ENCODE results near the gene NCR3LG1.

Gene NCR3LG1

DNA sequence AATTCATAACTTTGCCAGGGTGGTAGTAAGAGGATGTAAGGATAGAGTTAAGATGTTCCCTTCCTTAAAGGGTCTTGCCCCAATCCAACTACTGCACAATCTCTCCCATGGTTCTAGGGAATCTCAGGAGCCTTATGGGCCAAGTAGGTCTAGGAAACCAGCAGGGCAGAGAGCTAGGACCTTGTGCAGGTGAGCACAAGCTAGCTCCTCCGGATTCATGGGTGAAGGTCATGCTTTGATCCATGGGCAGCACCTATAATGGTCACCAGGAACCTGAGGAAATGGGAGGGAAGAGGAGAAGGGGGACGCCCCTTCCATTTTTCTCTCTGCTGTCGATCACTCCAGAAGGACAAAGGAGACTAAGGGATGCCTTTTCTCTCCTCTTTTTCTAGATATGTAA is 20.0 kb downstream of the NCR3LG1 start:
- ATAC-seq: no peak

DNA sequence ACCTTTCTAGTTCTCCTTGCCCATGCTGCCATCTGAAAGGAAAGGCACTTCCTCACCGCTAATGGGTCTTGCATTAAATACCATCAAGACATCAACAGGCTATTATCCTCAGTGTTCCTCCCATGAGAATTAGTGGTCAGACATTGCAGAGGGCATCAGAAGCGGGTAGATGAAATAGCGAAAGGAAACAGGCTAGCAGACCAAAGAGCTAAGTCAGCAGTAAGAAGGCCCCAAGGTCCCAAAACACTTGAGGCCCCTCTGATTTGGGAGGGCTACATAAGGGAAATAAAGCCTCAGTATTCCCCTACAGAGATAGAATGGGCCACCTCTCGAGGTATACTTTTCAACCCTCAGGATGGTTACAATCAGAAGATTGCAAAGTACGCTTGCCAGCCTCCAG is 23.9 kb downstream of the NCR3LG1 start:
- no peak for ATAC-seq

DNA sequence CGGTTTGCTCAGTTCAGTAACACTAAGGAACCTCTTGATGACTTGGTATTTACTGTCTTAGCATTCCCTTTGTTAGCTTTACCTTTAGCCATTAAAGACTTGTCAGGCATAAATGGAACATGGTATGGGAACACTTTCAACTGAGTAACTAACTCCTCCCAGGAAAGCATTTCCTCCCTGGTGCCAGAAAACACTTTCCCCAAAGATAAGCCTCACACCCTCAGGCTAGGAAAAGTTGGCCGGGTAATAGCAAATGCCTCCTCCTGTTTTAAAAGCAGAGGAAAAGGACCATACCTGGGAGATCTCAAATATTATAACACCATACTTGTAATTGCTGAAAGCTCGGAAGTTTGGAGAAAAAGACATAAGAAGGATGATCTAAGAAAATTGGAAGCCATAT is 24.9 kb downstream of the NCR3LG1 start:
- ATAC-seq: no peak

DNA sequence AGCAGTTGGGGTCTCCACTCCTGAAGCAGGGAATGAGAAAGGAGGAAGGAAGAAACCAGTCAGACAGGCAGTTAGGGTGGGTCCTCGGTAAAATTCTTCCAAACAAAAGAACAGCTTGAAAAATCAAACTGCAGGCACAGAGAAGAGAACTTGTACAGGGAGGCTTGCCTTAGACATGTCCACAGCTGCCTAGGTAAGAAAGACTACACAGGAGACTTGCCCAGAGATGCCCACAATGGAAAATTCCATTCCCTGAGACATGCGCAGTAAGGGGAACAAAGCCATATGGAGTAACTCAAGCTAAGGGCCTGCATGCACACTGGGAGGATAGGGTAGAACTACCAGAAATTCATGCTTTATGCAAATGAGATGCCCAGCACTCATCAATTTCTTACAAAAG is 27.1 kb downstream of the NCR3LG1 start:
- no peak for ATAC-seq

DNA sequence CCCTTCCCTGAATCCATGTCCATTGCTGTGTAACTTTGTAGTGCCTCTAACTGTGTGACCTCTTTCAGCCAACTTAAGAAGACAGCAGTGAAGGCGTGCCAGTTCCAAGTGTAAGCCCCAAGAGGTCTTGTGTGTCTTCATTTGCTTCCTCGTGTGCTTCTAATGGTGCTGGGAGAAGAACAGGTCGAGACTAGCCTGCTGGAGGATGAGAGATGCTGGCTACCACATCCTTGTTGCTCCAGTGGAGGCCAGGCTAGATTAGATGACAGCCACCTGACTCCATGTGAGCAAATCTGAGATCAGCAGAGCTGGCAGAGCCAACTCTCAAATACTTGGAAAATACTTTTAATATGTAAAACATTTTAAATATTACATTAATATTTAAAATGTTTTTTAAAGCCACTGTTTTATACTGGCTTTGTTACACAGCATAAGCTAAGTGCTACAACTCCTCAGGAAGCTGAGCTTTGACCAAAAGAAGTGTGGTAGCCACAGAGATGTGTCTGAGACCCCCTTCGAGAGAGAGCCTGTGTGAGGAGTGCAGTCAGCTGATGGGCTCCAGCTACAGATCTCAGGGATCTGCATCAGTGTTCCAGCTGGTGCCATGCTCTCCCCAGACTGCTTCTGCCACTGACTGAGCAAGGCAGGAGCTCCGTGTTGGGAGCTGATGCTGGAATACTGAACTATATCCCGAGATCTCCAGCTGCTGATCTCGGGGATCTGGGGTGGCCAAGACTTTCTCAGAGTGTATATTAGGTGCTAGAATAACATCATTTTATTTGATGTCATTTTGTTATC is 28.0 kb downstream of the NCR3LG1 start:
- ATAC-seq: no peak

DNA sequence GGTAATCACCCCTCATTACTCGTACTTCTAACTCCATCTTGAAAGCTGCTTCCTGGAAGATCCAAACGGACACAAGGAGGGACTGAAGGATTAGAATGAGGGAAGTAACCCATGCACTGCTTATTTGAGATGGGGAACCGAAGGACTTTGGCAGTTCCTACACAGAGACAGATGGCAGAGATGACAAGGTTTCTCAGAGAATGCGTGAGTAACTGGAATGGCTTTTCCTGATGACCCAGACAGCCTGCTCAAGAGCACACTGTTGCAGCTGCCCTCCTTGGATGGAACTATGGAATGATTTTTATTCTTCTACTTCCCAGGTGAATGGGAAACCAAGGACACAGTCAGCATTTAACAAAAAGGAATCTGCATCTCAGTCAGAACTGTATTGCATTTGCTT is 29.6 kb downstream of the NCR3LG1 start:
- ATAC-seq: no peak

DNA sequence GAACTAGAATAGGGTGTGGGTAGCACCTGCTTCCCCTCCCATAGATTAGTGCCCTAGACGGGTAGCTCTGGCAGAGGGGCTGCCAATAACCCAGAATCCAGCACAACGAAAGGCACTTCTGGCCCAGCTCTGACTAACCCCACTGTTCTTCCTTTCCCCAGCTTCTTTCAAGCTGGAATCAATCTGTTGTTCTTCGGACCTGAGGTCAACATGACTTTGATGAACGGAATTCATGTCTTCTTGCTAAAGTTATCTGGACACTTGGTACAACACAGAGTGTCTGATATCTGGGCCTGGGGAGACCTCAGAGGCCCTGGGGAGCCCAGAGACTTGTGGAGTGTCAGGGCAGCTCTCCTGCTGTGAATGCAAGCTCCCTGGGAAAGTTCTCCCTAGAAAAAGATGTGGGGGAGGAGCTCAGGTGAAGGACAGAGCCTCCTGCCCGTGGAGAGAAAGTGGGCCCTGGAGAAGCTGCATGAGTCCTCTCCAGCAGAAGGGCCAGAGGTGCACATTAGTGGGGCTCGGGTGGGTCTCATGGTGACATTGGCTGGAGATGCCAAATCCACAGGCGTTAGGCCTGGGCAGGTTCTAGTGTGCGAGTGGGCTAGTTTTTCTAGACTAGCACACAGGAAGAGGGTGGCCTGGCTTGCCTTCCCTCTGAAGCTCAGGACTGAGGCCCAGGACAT is 30.6 kb downstream of the NCR3LG1 start:
- no peak for ATAC-seq

DNA sequence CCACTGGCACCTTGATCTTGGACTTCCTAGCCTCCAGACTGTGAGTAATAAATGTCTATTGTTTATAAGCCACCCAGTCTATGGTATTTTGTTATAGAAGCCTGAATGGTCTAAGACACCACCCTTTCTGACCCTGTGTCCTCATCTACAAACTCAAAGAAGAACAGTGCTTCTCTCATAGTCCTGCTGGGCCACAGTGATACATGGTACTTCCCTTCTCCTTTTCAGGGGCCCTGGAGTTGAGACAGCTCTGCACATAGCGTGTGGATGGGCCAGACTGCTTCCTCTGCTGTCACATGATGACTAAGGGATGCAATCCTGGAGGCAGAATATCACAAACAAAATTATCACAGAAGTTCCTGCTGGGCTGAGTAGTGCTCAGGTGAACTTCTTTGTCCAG is 31.9 kb downstream of the NCR3LG1 start:
- no peak for ATAC-seq

DNA sequence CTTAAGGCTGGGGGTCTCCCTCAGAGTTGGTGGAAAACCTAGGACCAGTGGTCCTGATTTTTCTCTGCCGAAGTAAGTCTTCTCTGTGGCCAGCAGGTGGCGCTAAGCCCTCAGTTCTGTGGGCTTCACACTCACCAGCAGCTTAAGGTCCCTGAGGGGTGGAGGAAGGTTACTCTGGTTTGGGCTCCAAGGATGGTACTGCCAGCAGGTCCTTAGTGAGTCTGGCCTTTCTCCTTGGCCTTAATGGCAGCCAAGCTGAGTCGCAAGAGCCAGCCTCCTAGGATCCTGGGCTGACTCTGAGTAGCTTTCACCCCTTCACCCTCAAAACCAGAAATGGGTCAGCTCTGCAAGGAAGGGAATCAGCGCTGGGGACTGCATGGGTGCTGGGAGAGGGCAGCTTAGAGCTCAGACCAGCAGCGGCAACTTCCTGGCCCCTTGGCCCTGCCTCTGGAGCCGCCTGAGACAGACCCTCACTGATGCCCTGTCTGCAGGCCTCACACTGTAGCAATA is 32.5 kb downstream of the NCR3LG1 start:
- ATAC-seq: peak; percentile 41 to 48

DNA sequence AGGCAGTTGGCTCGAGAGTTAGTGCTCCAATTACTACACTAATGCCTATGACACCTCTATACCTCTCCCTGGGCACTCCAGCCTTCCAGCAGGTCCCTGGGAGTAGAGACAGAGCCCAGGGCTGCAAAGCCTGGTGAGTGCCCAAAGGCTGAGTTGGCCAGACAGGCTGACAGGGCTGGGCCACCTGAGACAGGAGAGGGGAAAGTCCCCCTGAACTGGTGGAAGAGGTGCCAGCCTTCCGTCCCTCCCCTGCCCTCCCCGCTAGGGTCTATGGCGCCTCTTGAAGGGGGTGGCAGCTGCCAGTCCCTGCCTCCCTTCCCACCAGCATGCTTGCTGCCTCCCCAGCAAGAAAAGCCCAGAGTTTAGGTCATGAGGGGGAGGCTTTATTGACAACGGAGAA is 33.9 kb downstream of the NCR3LG1 start:
- no peak for ATAC-seq

DNA sequence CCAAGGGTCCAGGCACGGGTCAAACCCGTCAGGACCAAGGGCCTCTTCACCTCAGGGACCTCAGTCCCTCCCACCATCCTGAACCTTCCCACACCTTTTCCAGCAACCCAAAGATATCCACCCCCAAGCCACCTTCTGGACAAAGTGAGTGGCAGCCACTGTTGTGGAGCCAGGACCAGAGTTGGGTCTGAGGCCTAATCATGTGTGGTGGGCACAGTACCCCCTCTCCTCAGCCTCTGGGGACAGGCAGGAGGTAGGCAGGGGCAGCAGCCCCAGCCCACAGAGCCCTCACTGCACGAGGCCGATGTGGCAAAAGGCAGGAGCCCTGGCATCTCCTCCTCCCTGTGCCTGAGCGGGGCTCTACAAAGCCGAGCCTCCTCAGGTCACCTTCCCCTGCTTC is 34.3 kb downstream of the NCR3LG1 start:
- ATAC-seq: no peak

DNA sequence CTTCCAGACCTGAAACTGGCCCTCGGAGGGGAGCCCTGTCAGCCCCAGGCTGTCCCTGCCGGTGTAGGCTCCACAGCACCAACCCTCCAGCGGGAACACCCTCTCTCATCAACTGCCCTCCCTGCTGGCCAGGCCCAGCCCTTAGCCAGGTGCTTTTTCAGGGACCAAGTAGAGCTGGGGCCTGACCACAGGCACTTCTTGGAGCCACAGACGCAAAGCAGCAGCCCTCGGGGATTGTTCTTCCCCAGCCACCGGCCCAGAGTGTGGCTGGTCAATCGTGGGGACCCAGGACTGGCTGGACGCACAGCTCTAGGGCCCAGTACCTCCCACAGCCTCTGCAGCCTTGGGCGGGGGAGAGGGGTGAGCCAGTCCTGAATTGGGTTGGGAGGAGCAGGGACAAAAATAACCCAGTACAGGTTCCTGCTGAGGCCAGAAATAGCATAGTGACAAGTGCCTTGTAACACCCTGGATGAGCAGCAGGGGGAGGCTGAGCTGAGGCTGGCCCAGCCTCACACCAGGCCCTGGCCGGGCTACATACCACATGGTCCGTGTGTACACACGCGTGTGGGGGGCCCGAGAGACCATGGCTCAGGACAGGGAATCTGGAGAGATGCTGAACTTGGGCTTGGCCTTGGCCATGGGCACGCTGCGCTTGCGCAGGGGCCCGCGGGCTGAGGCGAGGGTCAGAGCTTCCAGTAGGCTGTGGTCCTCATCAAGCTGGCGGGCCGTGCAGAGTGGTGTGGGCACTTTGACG is 34.9 kb downstream of the NCR3LG1 start:
- ATAC-seq: peak; percentile 26 to 36

DNA sequence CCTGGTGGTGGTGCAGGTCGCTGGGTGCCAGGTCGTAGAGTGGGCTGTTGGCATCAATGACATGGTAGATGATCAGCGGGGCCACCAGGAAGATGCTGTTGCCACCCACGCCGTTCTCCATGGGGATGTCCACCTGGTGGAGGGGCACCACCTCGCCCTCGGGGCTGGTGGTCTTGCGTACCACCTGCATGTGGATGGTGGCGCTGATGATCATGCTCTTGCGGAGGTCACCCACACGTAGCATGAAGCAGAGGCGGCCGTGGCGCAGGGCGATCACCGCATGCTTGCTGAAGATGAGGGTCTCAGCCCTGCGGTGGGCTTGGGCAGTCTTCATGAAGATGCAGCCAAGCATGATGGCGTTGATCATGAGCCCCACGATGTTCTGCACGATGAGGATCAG is 35.7 kb downstream of the NCR3LG1 start:
- no peak for ATAC-seq

DNA sequence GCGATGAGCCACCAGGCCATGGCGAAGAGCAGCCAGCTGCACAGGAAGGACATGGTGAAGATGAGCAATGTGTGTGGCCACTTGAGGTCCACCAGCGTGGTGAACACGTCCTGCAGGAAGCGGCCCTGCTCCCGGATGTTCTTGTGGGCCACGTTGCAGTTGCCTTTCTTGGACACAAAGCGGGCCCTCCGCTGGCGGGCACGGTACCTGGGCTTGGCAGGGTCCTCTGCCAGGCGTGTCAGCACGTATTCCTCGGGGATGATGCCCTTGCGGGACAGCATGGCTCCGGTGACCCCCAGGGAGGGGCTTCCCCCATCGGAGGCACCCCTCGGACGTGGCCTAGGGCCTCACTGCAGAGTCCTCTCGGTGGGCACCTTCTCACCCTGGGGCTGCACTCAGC is 36.2 kb downstream of the NCR3LG1 start:
- ATAC-seq: no peak

DNA sequence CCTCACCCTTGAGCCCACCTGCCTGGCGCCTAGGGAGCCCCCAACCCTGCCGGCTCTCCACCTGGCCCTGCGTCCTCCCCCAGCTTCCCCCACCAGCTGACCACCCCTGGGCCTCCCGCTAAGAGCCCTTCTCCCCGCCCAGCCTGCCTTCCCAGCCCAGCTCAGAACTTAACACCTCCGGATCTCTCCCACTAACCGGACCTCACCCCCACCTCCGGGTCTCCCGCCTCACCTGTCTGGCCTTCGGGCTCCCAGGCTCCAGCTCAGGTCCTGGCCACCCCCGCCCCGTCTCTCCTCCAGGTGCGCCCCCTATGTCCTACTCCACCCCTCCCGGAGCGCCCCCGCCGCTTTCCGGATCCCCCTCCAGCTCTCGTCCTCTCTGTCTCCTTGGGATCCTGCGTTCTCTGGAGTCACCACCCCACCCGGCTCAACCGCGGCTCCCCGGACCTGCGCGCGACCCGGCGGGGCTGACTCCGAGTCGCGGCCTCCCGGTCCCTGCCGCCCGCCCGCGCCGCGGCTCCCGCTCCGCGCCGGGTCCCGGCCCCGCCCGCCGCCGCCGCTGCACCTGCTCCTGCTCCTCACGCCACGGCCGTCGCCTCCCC is 37.1 kb downstream of the NCR3LG1 start, which contains the start of gene KCNJ11:
Gene KCNJ11, minus strand, starts transcription at position 51 of the 602 bp plus-strand sequence. CDS start 568 bp downstream, outside the sequence.
- peak; percentile 55 to 62 for ATAC-seq

DNA sequence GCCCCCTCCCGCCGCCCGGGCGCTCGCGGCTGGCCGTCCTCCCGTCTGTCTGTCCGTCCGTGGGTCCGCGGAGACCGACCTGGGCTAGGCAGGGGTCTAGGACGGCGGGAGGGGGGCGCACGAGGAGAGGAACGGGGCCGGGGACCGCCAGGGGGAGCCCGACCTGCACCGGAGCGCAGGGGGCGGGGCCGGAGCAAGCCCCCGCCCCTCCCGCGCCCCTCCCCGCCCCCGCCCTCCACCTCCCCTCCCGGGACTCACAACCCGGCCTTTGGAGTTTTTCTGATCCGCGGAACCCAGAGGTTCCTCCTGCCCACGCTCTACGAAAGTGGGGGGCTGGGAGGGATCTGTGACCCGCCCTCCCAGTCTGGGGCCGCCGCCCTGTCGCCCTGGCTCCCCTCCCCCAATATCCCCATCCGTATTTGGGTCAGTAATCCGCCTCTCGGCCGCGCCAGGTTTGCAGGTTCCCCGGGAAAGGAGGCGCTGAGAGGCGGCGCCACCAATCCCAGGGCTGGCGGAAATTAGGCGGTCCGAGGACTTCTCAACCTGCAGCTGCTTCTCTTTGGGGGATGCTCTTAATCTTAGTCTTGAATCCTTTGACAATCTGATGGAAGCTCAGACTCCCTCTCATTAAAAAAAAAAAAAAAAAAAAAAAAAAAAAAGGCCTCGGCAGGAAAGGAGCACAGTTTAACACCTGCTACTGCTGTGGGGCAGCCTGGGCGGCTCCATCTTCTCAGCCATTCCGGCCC is 37.8 kb downstream of the NCR3LG1 start:
- peak; percentile 76 to 82 for ATAC-seq

DNA sequence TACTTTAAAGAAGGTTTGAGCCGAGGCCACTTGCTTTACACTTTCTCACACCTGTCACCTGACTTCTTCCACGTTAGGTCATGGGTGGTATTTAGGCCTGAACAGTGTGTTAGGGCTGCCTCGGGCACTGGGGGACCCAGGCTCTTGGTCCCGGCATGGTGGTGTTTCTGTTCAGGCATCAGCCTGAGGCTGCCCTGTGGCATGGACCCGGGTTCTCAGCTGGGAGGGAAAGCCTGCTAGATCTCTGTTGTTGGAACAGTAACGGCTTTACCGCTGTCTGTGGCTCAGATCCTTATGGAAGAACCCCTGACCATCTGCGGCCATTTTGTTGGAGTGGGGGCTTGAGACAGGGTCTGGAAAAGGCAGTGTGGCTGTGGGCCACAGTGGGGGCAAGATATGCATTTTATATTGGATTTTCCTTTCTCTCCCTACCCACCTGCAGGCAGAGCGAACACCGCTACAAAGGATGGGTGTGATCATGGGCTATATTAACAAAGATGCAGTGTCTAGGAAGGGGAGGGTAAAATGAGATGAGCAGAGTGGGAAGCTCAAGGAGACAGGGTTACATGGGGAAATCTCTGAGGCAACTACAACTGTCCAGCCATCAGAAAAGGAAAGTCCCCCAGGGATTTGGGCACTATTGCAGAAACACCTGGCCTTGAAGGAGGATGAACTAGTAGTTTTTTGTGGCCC is 38.5 kb downstream of the NCR3LG1 start:
- ATAC-seq: no peak

DNA sequence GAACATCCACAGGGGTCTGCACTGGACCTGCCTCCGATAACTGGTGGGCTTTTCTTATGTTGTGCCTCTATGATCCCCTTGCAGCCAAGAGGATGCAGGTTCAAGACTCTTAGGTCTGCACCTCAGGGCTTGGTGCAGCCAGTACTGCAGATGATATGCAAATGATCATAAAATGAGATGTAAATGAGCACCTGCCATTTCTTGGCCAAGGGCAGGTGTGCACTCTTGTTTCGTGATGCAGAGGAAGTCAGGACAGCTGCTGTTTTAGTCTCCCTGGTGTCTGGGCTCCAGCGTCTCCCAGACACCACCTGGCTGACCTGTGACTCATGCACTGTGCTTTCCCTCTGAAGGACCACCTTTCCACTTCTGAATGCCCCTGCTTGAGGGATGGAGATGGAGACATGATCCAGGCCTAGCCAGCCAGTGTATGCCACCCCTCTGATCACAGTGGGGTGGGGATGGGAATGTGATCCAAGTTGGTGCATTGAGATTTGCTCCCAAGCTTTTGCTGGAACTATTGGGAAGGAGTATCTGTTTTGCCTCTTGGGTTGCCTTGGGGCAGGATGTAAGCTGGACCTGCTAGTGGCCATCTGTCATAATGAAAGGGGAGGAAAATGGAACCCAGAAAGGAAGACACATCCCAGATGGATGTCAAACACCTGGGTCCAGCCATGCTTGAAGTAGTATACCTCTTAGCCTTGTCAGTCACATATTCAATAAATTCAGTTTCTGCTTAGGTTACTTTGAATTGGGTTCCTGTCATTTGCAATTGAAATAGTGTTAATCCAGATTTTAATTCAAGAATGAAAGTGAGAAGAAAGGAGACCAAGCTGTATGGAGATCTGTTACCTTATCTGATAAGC is 40.1 kb downstream of the NCR3LG1 start:
- ATAC-seq: no peak

DNA sequence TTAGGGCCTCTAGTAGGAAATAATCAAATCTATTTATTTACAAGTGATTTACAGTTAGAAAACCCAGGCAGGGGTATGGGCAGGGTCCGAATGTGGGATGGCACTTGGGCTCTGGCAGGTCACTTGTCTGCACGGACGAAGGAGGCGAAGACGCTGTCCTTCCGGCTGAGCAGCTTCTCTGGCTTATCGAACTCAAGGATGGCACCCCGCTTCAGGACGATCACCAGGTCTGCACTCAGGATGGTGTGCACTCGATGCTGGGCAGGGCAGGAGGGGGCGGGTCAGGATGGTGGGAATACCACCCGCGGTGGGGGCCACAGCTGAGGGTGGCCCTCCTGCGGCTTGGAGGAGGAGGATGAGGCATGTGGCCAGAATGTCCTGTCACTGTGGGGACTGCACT is 41.3 kb downstream of the NCR3LG1 start:
- ATAC-seq: no peak

DNA sequence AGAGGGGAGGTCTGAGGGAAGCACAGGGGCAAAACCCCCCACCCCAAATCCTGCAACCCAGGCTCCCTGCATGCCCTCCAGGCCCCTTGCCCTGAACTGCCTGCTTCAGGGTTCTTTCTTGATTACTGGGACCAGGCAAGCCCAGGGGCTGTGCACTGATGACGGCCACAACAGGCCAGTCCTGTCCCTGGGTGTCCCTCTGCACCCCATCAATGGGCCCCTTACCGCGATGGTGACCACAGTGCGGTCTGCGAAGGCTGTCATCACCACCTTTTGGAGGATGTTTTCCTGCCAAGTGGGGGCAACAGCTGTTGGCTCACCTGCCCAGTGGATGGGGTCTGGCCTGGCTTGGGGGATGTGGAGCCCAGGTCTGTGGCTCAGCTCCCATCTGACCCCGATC is 41.9 kb downstream of the NCR3LG1 start:
- ATAC-seq: no peak
